SK-N-SH (cell line): ENCODE measurements around the gene DBNDD2. TPM values are rescaled to one million over a fixed set of nuclear protein-coding genes. Genes with fewer than 3 reads are reported as not detected.

Source experiments
- CTCF ChIA-PET: fragments of 300-600, 350-600 bp; formaldehyde crosslinking; extraction: SDS; loops from one replicate; lab custom pipeline; 2021; lab: Yijun Ruan, JAX
- POLR2A ChIA-PET: fragments of 350-600 bp; sonication (Branson Sonifier 250); formaldehyde crosslinking; extraction: SDS; loops from one replicate; lab custom pipeline; 2020; ENCODE audit warnings: antibody characterized with exemption, inconsistent platforms; lab: Yijun Ruan, JAX
- DNase-seq: peaks from one replicate; pipeline ENCODE4 v3.0.0; 2012
- H2AFZ ChIP-seq: fragments of 200-600 bp; sonication (generic); 2 replicates; pipeline ENCODE4 v1.8.1; 2016; ENCODE audit warnings: antibody characterized with exemption, mild to moderate bottlenecking, low read depth
- H3F3A ChIP-seq: fragments of 200-600 bp; sonication (generic); replicated peaks from 2 replicates; pipeline ENCODE3; 2016; ENCODE audit warnings: antibody characterized with exemption, mild to moderate bottlenecking; ENCODE audit not compliant: insufficient read depth
- H3K27ac ChIP-seq, 2 experiments: fragments of 200-500 bp in 1 of 2; fragments of 200-600 bp in 1 of 2; sonication (Bioruptor generic) in 1 of 2; sonication (generic), shearing (Covaris generic) in 1 of 2; 2 replicates each; pipeline versions ENCODE4 v1.5.1 to v1.6.1; 2014 to 2016; ENCODE audit warnings: low read depth in 2 of 2, inconsistent platforms in 1 of 2, low read length in 1 of 2, mild to moderate bottlenecking in 1 of 2, mixed read lengths in 1 of 2
- H3K27me3 ChIP-seq: fragments of 200-600 bp; sonication (generic), shearing (Covaris generic); 2 replicates; pipeline ENCODE4 v1.6.1; 2016; ENCODE audit warnings: mixed run types; ENCODE audit not compliant: insufficient read depth
- H3K36me3 ChIP-seq, 2 experiments: fragments of 200-500 bp in 1 of 2; fragments of 200-600 bp in 1 of 2; sonication (Bioruptor generic) in 1 of 2; sonication (generic) in 1 of 2; replicated peaks in 1 of 2; 2 replicates each; pipeline versions ENCODE3 to v1.5.1; 2014 to 2016; ENCODE audit warnings: low read length in 1 of 2, mild to moderate bottlenecking in 1 of 2; ENCODE audit not compliant: insufficient read depth in 2 of 2, control insufficient read depth in 1 of 2
- H3K4me1 ChIP-seq, 2 experiments: fragments of 200-500 bp in 1 of 2; fragments of 200-600 bp in 1 of 2; sonication (Bioruptor generic) in 1 of 2; sonication (generic), shearing (Covaris generic) in 1 of 2; 2 replicates each; pipeline versions ENCODE4 v1.5.1 to v1.6.1; 2014 to 2016; ENCODE audit warnings: low read depth in 1 of 2, low read length in 1 of 2, mixed run types in 1 of 2; ENCODE audit not compliant: insufficient read depth in 2 of 2, control insufficient read depth in 1 of 2
- H3K4me2 ChIP-seq: fragments of 200-600 bp; sonication (generic), shearing (Covaris generic); 2 replicates; pipeline ENCODE4 v1.6.1; 2017; ENCODE audit warnings: mixed run types
- H3K4me3 ChIP-seq, 2 experiments: fragments of 200-500 bp in 1 of 2; fragments of 200-600 bp in 1 of 2; sonication (Bioruptor generic) in 1 of 2; sonication (generic), shearing (Covaris generic) in 1 of 2; 2 replicates each; pipeline versions ENCODE4 v1.5.1 to v1.8.1; 2014 to 2016; ENCODE audit warnings: low read depth in 2 of 2, inconsistent platforms in 1 of 2, low read length in 1 of 2, mild to moderate bottlenecking in 1 of 2, mixed read lengths in 1 of 2, moderate library complexity in 1 of 2
- H3K79me2 ChIP-seq: fragments of 200-600 bp; sonication (generic); 2 replicates; pipeline ENCODE4 v1.8.1; 2017; ENCODE audit warnings: mild to moderate bottlenecking; ENCODE audit not compliant: insufficient read depth
- H3K9ac ChIP-seq: fragments of 200-600 bp; sonication (generic); 2 replicates; pipeline ENCODE4 v1.6.1; 2017; ENCODE audit warnings: mixed run types
- H3K9me2 ChIP-seq: fragments of 200-600 bp; sonication (generic); 2 replicates; pipeline ENCODE4 v1.6.1; 2017; ENCODE audit warnings: mixed run types
- H3K9me3 ChIP-seq: fragments of 200-600 bp; sonication (generic); 2 replicates; pipeline ENCODE4 v1.6.1; 2017; ENCODE audit warnings: mixed run types, mild to moderate bottlenecking, moderate library complexity
- H4K20me1 ChIP-seq: fragments of 200-600 bp; sonication (generic); 2 replicates; pipeline ENCODE4 v1.6.1; 2017; ENCODE audit warnings: mild to moderate bottlenecking, mixed run types; ENCODE audit not compliant: insufficient read depth
- CHD2 ChIP-seq: fragments of 150-350 bp; IDR thresholded peaks from 2 replicates; pipeline ENCODE4 v1.6.1; 2018; ENCODE audit warnings: low read length; ENCODE audit not compliant: partially characterized antibody
- CTCF ChIP-seq: fragments of 200-600 bp; sonication (generic); IDR thresholded peaks from 2 replicates; pipeline ENCODE4 v1.6.1; 2017; ENCODE audit warnings: antibody characterized with exemption, mild to moderate bottlenecking, moderate library complexity
- EZH2phosphoT487 ChIP-seq: fragments of 200-600 bp; sonication (generic); IDR thresholded peaks from 2 replicates; pipeline ENCODE4 v1.6.1; 2017; ENCODE audit warnings: low read depth, mixed run types, mild to moderate bottlenecking, antibody characterized with exemption, moderate library complexity, borderline replicate concordance
- FOXM1 ChIP-seq: IDR thresholded peaks from 2 replicates; pipeline ENCODE4 v1.4.0; 2012; ENCODE audit warnings: low read depth, mild to moderate bottlenecking
- GABPA ChIP-seq: IDR thresholded peaks from 2 replicates; pipeline ENCODE4 v1.4.0; 2012; ENCODE audit warnings: low read depth, mild to moderate bottlenecking
- GATA2 ChIP-seq: sonication (generic); formaldehyde crosslinking; IDR thresholded peaks from 2 replicates; pipeline ENCODE4 v1.5.0; 2020; ENCODE audit warnings: mild to moderate bottlenecking, missing genetic modification reagents
- IRF3 ChIP-seq: fragments of 150-350 bp; IDR thresholded peaks from 2 replicates; pipeline ENCODE4 v1.6.1; 2016; ENCODE audit warnings: mild to moderate bottlenecking, low read depth, low read length
- JUND ChIP-seq: IDR thresholded peaks from 2 replicates; pipeline ENCODE4 v1.4.0; 2012
- MEF2A ChIP-seq: IDR thresholded peaks from 2 replicates; pipeline ENCODE4 v1.4.0; 2012; ENCODE audit warnings: low read depth, borderline replicate concordance
- NFIC ChIP-seq: IDR thresholded peaks from 2 replicates; pipeline ENCODE4 v1.4.0; 2012; ENCODE audit warnings: borderline replicate concordance
- PBX3 ChIP-seq: IDR thresholded peaks from 2 replicates; pipeline ENCODE4; 2012
- POLR2AphosphoS5 ChIP-seq: IDR thresholded peaks from 2 replicates; pipeline ENCODE4 v1.6.1; 2012; ENCODE audit warnings: low read depth, low read length
- RCOR1 ChIP-seq: fragments of 150-350 bp; IDR thresholded peaks from 2 replicates; pipeline ENCODE4 v1.6.1; 2017; ENCODE audit warnings: antibody characterized with exemption, low read length
- REST ChIP-seq: IDR thresholded peaks from 2 replicates; pipeline ENCODE4 v1.6.1; 2012; ENCODE audit warnings: mild to moderate bottlenecking, low read depth, low read length, moderate library complexity
- RFX5 ChIP-seq: IDR thresholded peaks from 2 replicates; pipeline ENCODE4 v1.6.1; 2012; ENCODE audit warnings: mild to moderate bottlenecking, improper control_type of control experiment, low read length
- SIN3A ChIP-seq: IDR thresholded peaks from 2 replicates; pipeline ENCODE4 v1.6.1; 2012; ENCODE audit warnings: low read depth, mild to moderate bottlenecking, low read length, moderate library complexity, borderline replicate concordance
- TCF12 ChIP-seq: IDR thresholded peaks from 2 replicates; pipeline ENCODE4 v1.4.0; 2012
- USF1 ChIP-seq: IDR thresholded peaks from 2 replicates; pipeline ENCODE4 v1.4.0; 2012; ENCODE audit warnings: low read depth, borderline replicate concordance
- USF2 ChIP-seq: fragments of 150-350 bp; IDR thresholded peaks from 2 replicates; pipeline ENCODE4 v1.6.1; 2017; ENCODE audit warnings: antibody characterized with exemption, low read length, low read depth, borderline replicate concordance
- YY1 ChIP-seq: IDR thresholded peaks from 2 replicates; pipeline ENCODE4 v1.4.0; 2012; ENCODE audit warnings: low read depth, mild to moderate bottlenecking
- ZBTB33 ChIP-seq: IDR thresholded peaks from 2 replicates; pipeline ENCODE4 v1.4.0; 2012; ENCODE audit warnings: low read depth, borderline replicate concordance
- WGBS: methylation state at CpG from one replicate; pipeline ENCODE4 v1.1.6; 2017; ENCODE audit warnings: low lambda C conversion rate; 5-methylcytosine and 5-hydroxymethylcytosine counted together
- polyA plus RNA-seq, 3 experiments: library from polyadenylated mRNA; depleted of rRNA; stranded (reverse); fragments of >200 nt; gene quantifications; 2 replicates each; pipeline ENCODE4 v1.2.3, GENCODE V29; 2012

Gene DBNDD2
- polyA plus RNA-seq, 1 of the 3 experiments (the other 2 are of a cell fraction) = 22.4 TPM

GRCh38 chr20:45448270-45448669 lies 40.2 kb downstream of the DBNDD2 start (continued):
- TF ChIP-seq REST = no peak
- TF ChIP-seq GABPA = no peak
- TF ChIP-seq, all 33 proteins: peak for 0

GRCh38 chr20:45449528-45449927 lies 41.4 kb downstream of the DBNDD2 start:
- Histone ChIP-seq H3K9ac (no peak overlapping the region), H3K27ac (no peak overlapping the region), H3K4me1 (no peaks in the 10 kb centered on the region), H3K4me3 (no peak overlapping the region), H3K4me2 (no peak overlapping the region), H3K9me2 (no peaks in the 10 kb centered on the region), H3K36me3 (no peaks in the 10 kb centered on the region), H3K27me3 (peaks cover 21% of the 10 kb centered on the region; the same call in 1 of the 2 replicates), H3K79me2 (no peaks in the 10 kb centered on the region), H3F3A (no peaks in the 10 kb centered on the region), H3K9me3 (no peaks in the 10 kb centered on the region), H4K20me1 (no peaks in the 10 kb centered on the region), H2AFZ (no peak overlapping the region)
- POLR2A ChIA-PET = no interaction called here
- 74% methylated on average over 3 of the region's 3 CpGs for WGBS
- DNase-seq = no peak
- CTCF ChIA-PET = interaction anchor here (0.6 to 5.7 kb wide), 24 partner anchors 9 to 354 kb away, joined by 3 to 56 read pairs (median 5); partner anchors contain the start of genes RBPJL and SYS1
- TF ChIP-seq SIN3A = no peak
- TF ChIP-seq CTCF = no peak
- no peak for TF ChIP-seq GATA2 (CRISPR knock-in tag)
- TF ChIP-seq USF1 = no peak
- TF ChIP-seq USF2 = no peak
- TF ChIP-seq ZBTB33 = no peak
- no peak for TF ChIP-seq TCF12
- no peak for TF ChIP-seq PBX3
- no peak for TF ChIP-seq FOXM1
- no peak for TF ChIP-seq YY1
- no peak for TF ChIP-seq NFIC
- TF ChIP-seq MEF2A = no peak
- TF ChIP-seq JUND = no peak
- no peak for TF ChIP-seq RCOR1
- no peak for TF ChIP-seq EZH2phosphoT487
- no peak for TF ChIP-seq IRF3
- TF ChIP-seq RFX5 = no peak
- no peak for TF ChIP-seq CHD2
- TF ChIP-seq POLR2AphosphoS5 = no peak
